ENCODE measurements around the gene ZNF175.
"Not testable (repeated sequence)": the region's sequence is repeated elsewhere in the genome, so short reads cannot be mapped to it uniquely, and the experiment has no call there.

The ZNF175 gene

GRCh38 chr19:51627491-51628138, 56.5 kb downstream of the ZNF175 start:
- H3K4me3 ChIP-seq (replicated peaks in 1 of 2; ENCODE audit: low read depth in 2 of 2, low read length in 2 of 2): no peak overlapping the region
- no peak for DNase-seq (ENCODE audit: low read depth in 2 of 2)
- no peak for TF ChIP-seq CTCF (IDR thresholded peaks at IDR 0.05; ENCODE audit: low read depth, low read length)

GRCh38 chr19:51628153-51628939, 57.3 kb downstream of the ZNF175 start:
- H3K4me3 ChIP-seq (replicated peaks in 1 of 2; ENCODE audit: low read depth in 2 of 2, low read length in 2 of 2): no peak overlapping the region
- TF ChIP-seq CTCF (IDR thresholded peaks at IDR 0.05; ENCODE audit: low read depth, low read length): no peak
- no peak for DNase-seq (ENCODE audit: low read depth in 2 of 2)

- not testable (repeated sequence) for H3K4me3 ChIP-seq (replicated peaks in 1 of 2; ENCODE audit: low read depth in 2 of 2, low read length in 2 of 2); DNase-seq (ENCODE audit: low read depth in 2 of 2)
Observed at GRCh38 chr19:51630315-51630714, 59.2 kb downstream of the ZNF175 start, which contains the start of gene SIGLEC5. SIGLEC5 (minus strand) TSS chr19:51630401; CDS start chr19:51630335, 66 bp downstream.

- TF ChIP-seq CTCF (IDR thresholded peaks at IDR 0.05; ENCODE audit: low read depth, low read length): no peak
- no peak for DNase-seq (ENCODE audit: low read depth in 2 of 2)
- H3K4me3 ChIP-seq (replicated peaks in 1 of 2; ENCODE audit: low read depth in 2 of 2, low read length in 2 of 2): no peak overlapping the region
Observed at GRCh38 chr19:51632126-51632525, 61.0 kb downstream of the ZNF175 start.

- H3K4me3 ChIP-seq (replicated peaks in 1 of 2; ENCODE audit: low read depth in 2 of 2, low read length in 2 of 2): no peak overlapping the region
- peak; percentile 55 for TF ChIP-seq CTCF (IDR thresholded peaks at IDR 0.05; ENCODE audit: low read depth, low read length)
- peak in 1 of 2 donors; percentile 40 for DNase-seq (ENCODE audit: low read depth in 2 of 2)
Observed at GRCh38 chr19:51637362-51637978, 66.4 kb downstream of the ZNF175 start.

GRCh38 chr19:51639916-51640315, 68.8 kb downstream of the ZNF175 start:
- TF ChIP-seq CTCF (IDR thresholded peaks at IDR 0.05; ENCODE audit: low read depth, low read length): no peak
- no peak overlapping the region for H3K4me3 ChIP-seq (replicated peaks in 1 of 2; ENCODE audit: low read depth in 2 of 2, low read length in 2 of 2)
- no peak for DNase-seq (ENCODE audit: low read depth in 2 of 2)

GRCh38 chr19:51640386-51640785, 69.3 kb downstream of the ZNF175 start:
- no peak overlapping the region for H3K4me3 ChIP-seq (replicated peaks in 1 of 2; ENCODE audit: low read depth in 2 of 2, low read length in 2 of 2)
- no peak for DNase-seq (ENCODE audit: low read depth in 2 of 2)
- no peak for TF ChIP-seq CTCF (IDR thresholded peaks at IDR 0.05; ENCODE audit: low read depth, low read length)

All from cardiac fibroblast (primary cell).